T-helper 2 cell treated with Interferon-gamma antibody and Interleukin-4, amounts not matched to agents 100 ng/mL and 5 ng/mL, for 36 hours (primary cell): ENCODE measurements around the gene CDC123. TPM values are rescaled to one million over a fixed set of nuclear protein-coding genes. Genes with fewer than 3 reads are reported as not detected.
"Not testable (repeated sequence)": the region's sequence is repeated elsewhere in the genome, so short reads cannot be mapped to it uniquely, and the experiment has no call there.

Source experiments
- intact Hi-C: fragments of 100-400 bp; cut with micrococcal nuclease; formaldehyde crosslinking; loops from one replicate; pipeline ENCODE4 v1.15.1; 2023
- total RNA-seq: library from RNA; stranded (reverse); gene quantifications from 2 replicates; pipeline ENCODE4 v1.2.3, GENCODE V29; 2022

Gene CDC123, protein sequence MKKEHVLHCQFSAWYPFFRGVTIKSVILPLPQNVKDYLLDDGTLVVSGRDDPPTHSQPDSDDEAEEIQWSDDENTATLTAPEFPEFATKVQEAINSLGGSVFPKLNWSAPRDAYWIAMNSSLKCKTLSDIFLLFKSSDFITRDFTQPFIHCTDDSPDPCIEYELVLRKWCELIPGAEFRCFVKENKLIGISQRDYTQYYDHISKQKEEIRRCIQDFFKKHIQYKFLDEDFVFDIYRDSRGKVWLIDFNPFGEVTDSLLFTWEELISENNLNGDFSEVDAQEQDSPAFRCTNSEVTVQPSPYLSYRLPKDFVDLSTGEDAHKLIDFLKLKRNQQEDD
- total RNA-seq = 102 and 104 TPM in 2 replicates

DNA sequence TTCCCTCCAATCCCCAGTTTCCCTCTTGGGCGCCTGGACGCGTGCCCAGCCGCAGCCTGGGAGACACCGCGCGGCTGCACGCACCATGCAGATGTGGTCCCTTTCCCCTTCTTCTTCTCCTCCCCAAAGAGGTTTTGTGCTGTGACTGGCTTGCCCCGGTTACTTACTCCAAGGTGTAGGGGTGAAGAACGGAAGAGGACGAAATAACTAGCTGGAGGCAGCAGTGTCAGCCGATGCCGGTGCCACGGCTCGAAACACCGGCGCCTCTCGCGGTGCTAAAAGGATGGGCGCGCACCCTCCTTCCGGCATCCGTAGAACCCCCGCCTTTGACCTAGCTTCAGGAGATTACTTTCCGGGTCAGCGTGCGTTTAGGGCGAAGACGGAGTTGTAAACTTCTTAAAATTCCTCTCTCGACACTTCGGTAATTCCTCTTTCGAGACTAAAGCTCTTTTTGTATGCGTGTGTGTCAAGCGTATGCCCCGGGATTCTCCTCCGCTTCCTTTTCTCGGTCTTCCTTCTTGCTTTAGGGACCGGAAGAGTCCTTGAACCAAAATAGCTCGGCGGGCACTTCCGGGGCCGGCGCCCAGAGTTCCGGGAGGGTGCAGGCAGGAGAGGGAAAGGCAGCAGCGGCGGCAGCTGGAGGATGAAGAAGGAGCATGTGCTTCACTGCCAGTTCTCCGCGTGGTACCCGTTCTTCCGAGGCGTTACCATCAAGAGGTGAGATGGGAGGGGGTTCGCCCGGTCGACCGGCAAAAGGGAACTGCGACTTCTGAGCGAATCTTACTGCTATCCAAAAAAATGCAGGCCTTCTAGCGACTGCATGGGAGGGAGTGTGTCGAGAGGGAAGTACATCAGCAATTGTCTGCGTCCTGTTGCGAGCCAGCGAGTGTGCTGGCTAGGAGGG, at the start of gene CDC123, which contains the start of gene NUDT5:
CDC123 (plus strand) TSS at position 586 of the 904 bp plus-strand sequence; CDS start at position 644, 58 bp downstream.
NUDT5 (minus strand) TSS at position 289 of the 904 bp plus-strand sequence. CDS start 9,600 bp downstream, outside the sequence.
- intact Hi-C loops = loop anchor here (1.0 to 10.0 kb wide), 7 partner anchors 15 to 906 kb away; partner anchors contain the start of genes CAMK1D, DHTKD1, OPTN and SEC61A2

DNA sequence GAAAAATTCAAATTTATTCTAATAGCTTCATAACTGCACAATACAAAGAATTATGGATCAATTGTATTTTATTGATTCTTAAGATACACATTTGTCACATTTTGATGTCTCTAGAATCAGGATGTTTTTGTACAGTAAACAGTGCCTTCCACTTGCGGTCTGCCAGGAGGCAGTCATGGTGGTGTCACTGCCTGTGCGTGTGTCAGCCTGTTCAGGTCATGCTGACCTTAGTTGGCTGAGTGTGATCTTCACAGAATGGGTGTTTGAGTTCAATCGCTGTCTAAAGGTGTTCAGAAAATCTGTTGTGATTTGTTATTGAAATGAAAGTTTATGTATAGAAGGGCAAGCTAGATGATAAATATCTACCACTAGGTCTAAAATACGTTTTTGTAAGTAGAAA, 45.8 kb upstream of the CDC123 start:
- intact Hi-C loops = no loop called here

DNA sequence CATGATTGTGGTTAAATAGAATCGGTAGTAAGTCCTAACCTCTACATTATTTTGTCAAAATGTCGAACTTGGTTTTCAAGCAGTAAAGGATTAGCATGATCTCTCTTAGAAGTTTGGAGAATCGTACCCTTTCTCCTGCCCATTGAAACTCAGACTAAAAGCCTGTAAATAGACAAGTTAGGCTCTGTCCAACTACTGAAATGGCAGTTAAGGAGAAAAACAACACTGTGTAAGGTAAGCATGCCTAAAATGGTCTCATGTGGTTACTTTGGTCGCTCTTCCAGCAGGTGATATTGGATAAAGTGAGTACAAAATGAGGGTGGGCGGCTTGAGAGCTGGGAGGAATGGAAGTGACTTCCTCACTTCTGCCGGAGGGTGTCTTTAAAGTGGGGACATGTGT, 41.5 kb upstream of the CDC123 start:
- intact Hi-C loops = no loop called here

DNA sequence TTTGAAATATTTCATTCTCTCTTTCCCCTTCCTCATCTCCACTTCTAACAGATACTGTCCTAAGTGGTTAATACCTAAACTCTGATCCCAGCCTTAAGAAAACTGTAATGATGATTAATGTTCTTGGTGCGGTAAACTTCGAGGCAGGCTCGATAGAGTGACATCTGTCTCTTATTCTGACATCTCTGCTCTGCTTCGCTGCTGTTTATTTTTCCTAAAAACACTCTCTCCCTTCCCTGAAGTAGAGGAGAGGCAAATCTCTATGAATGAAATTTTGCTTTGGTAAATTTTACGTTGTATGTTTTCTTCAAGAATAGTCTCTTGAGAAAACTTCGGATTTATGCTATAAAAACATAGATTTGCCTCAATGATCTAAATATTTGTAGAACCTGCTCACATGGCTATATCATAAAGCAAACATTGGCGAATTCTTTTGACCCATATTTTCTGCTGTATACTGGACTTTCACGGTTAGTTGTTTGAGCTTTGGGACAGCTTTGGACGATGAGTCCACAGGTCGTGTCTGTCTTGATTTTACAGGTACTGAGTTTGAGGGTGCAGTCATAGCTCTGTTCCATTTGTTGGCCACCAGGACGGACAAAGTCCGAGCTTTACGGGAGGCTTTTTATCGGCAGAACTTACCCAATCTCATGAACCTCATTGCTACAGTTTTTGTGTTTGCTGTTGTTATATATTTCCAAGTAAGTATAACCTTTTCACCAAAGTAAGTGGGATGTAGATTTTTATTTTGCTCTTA, 39.4 kb upstream of the CDC123 start:
- intact Hi-C loops = no loop called here

DNA sequence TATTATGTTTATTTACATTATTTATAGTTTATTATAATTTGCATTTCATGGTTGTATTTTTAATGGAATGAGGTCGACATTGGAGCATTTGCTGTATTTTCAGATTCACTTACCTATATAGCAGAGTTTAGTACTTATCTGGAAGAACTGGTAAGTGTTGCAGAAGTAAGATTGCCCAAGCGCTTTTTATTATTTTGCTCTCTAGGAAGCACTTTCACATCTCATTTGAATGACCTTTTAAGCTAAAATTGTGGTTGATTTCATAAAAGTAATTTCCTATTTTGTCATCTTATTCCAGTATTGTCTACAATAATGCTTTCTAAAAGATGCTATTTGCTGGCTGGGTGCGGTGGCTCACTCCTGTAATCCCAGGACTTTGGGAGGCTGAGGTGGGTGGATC, 37.9 kb upstream of the CDC123 start:
- intact Hi-C loops = no loop called here

DNA sequence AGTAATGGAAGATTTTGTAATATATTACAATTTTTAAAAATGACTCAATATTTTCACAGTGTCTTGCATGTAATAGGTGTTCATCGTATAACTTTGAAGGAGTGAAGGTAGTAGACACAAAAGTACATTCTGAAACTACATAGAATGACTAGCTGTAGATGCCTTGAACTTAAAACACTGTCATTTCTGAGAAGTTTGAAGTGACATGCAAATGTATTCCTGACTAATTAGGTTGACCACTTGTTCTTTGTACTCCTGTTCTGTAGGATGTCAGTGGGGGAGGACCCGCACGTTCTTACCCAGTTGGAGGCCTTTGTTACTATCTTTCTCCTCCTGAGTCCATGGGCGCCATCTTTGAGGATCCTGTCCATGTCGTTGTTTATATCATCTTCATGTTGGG, 35.3 kb upstream of the CDC123 start:
- intact Hi-C loops = no loop called here

DNA sequence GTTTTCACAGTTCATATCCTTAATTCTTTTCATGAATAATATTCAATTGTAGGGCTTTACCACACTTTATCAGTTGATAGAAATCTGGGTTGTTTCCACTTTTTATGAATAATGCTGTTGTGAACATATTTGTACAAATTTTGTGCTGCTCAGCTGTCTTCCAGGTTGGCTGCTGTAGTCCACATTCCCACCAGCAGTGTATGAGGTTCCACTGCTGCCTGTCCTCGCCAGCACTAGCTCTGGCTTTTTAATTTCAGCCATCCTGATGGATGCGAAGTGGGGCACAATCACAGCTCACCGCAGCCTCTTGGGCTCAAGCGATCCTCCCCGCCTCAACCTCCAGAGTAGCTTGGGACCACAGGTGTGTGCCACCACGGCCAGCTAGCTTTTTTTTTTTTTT, 33.1 kb upstream of the CDC123 start:
- intact Hi-C loops = no loop called here

DNA sequence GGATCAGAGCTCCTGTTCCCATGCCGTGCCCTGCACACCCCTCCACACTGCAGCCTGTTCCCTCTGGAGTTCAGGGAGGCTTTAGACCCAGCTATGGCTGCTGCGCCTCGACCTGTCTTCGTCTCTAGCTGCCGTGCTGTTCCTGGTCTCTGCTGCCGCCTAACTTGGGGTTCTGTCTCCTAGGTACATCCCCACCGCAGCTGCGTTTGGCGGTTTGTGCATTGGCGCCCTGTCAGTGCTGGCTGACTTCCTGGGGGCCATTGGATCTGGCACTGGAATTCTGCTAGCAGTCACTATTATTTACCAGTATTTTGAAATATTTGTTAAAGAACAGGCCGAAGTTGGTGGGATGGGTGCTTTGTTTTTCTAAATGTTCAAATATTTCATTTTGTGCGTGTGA, 31.9 kb upstream of the CDC123 start:
- intact Hi-C loops = no loop called here

DNA sequence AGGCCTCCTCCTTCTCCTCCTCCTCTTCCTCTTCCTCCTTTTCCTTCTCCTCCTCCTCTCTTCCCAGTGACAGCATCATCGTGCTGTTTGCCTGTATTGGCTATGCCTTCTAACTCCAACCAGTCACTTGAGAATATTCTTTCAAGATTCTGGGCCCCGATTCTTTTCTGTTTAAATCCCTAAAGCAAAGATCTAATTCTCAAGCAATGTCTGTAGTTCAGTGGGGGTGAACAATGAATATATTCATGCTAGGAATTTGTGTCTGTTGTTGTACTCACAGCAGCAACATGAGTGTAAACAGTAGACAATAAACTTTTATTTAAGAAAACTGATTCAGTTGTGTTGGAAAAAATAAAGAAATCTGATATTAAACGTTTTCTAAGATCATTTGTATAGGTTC, 31.0 kb upstream of the CDC123 start:
- intact Hi-C loops = no loop called here

DNA sequence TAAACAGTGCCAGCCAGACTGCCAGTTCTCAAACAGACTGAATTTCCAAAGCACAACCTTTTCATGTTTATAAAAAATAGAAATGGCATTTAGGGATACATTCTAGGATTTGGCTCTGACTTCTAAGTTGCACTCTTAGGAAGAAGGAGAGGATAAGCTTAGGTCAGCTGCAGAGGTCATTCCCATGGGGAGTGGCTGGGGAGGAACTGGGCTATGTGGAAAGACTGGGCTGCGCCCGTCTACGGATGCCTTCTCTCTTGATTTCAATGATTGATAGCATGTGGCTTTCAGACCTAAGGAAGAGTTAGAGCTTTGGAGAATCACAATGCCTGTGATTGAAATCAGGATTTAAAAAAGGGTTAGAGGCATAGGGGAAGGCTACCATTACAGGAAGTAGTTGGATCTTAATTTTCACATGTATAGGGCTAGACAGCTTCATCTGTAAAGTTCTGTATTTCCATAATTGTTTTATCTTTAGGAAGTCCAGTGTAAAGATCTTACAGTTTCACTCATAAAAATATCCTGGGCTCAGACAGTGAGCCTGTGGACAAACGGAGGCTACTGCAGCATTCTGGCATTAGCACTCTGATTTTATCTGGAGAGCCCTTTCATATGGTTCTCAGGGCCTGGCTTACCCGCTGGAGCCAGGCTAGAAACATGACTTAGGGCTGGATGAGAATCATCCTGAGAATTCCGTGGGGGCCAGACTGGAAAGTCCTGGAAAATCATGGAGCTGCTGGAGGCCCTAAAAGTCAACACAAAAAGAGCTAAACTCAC, 29.8 kb upstream of the CDC123 start:
- intact Hi-C loops = no loop called here

DNA sequence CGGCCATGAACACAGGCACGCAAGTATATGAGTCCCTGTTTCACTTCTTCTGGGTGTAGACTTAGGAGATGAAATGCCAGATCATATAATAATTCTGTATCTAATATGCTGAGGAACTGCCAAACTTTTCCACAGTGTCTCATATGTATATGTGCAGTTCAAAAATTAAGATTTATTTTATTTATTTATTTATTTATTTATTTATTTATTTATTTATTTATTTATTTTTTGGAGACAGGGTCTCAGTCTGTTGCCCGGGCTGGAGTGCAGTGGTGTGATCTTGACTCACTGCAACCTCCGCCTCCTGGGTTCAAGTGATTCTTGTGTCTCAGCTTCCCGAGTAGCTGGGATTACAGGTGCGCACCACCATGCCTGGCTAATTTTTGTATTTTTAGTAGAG, 24.5 kb upstream of the CDC123 start:
- intact Hi-C loops = not testable (repeated sequence)

DNA sequence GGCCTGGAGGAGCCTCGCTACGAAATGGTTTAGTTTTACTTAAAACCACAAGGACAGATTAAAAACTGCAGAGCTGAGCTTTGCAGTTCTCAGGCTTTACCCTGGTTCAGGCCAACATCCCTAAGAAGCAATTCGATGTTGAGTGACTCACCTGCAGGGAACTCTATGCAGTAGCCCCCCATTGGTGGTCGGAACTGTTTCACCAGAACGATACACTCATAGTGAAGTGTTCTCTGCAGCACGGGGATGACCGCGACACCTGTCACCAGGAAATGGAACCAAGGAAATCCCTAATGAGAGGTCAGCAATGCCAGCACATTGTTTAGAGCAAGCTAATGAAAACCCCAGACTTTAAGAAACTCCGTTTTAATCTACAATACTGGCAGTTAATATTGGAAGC, 18.3 kb upstream of the CDC123 start:
- intact Hi-C loops = no loop called here

DNA sequence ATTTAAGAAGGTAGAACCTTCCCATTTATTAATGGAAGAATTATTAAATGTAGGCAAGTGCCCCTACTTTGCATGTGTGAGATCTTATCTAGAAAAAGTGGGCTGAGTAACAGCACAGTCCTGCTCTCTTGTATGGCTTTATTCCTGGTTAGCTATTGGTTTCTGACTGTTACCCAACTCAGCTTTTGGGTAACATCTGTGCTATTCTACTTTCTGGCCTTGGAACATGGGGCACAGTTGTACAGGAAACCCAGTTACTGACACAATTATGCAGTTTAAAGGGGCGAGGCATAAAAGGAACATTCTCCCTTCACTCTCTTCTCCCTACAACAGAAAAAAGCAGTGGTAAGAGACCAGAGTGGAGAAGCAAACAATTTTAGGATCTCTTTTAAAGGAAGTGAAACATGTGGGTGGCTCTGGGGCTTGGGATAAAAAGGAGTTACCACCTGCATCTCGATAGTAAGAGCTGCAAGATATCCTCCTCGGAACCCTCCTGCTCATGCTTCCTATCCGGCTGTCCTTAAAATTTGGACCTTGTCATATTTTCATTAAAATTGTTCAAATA, 16.3 kb upstream of the CDC123 start:
- intact Hi-C loops = loop anchor here (5.0 kb wide), 1 partner anchor 137 kb away; the partner anchor contains the start of gene UPF2

DNA sequence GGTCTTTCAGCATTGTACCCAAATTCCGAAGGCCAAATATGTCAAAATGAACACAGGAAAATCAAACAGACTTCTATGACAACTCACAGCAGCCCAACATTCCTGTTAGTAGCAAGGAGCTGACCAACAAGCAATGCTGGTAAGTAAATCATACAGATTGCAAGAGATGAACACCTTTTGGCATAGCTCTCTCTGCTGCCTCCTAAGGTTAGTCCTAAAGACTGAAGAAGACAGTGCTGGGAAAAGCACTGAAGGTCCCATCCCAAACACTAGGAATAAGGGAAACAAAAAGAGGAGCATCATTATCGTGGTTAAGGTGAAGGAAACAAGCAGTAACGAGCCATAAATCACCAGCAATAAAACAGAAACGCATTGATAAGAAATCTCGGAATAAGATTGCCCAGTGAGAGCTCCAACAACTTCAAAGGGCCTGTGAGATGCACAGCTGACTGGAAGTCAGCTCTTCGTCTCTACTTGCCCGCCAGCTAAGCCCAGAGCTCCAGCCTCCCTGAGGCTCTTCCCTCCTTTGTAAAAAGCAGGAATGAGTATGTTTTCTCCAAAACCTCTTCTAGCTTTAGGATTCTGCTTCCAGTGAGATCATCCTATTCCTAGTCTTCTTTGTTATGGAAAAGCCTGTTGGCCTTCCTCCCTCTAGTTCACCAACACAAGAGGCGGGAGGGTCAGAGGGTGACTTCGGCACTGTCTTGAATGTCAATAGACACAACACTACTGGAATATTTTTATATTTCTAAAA, 15.6 kb upstream of the CDC123 start:
- intact Hi-C loops = loop anchor here (5.0 kb wide), 1 partner anchor 138 kb away; the partner anchor contains the start of gene UPF2

DNA sequence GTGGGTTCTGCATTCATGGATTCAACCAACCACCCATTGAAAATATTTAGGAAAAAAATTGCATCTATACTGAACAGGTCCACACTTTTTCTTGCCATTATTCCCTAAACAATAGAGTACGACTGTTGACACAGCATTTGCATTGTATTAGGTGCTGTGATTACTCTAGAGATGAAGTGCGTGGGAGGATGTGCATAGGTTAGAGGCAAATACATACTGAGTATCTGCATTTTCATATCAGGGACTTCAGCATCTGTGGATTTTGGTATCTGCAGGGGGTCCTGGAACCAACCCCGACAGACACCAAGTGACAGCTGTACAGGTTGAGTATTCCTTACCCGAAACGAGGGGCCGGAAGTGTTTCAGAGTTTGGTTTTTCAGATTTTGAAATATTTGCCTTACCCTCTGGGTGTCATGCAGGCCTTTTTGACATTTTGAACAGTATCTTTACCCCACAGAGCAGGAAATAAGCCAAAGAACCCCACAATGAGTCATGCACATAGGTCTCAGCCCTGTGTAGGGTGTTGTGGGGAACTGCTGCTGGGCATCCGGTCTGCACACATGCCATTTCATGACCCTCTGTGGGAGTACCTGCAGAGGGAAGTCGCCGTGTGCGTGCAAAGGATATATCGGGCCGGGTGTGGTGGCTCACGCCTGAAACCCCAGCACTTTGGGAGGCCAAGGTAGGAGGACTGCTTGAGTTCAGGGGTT, 14.8 kb upstream of the CDC123 start:
- intact Hi-C loops = loop anchor here (1.0 to 5.0 kb wide), 2 partner anchors 14 to 139 kb away; partner anchors contain the start of genes NUDT5 and UPF2

DNA sequence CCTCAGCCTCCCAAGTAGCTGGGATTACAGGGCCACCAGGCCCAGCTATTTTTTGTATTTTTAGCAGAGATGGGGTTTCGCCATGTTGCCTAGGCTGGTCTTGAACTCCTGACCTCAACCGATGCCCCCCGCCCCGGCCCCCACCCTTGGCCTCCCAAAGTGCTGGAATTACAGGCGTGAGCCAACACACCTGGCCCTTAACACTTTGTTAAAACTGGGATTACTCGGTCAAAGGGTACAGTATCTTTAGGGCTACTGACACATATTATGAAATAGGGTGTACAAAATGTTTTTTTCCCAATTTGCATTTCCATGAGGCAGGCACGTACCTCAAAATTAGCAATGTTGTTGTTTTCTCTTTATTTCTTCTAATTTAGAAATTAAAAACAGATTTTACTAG, 11.8 kb upstream of the CDC123 start:
- intact Hi-C loops = loop anchor here (5.0 kb wide), 1 partner anchor 142 kb away; the partner anchor contains the start of gene UPF2

DNA sequence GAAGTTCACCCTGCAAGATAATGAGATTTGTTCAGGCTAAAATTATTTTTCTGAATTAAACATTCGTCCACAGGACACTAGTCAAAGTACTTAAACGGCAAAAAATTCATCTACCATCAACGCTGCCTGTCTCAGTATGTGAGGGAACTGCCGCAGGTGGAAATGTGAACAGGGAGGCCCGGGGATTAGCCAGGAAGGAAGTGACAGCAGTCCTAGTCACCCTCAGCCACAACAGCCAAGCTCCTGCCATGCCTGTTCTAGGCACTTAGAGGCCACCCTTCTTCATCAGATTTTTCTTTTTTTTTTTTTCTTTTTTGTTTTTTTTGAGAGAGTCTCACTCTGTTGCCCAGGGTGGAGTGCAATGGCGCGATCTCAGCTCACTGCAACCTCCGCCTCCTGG, 9.7 kb upstream of the CDC123 start:
- intact Hi-C loops = no loop called here

DNA sequence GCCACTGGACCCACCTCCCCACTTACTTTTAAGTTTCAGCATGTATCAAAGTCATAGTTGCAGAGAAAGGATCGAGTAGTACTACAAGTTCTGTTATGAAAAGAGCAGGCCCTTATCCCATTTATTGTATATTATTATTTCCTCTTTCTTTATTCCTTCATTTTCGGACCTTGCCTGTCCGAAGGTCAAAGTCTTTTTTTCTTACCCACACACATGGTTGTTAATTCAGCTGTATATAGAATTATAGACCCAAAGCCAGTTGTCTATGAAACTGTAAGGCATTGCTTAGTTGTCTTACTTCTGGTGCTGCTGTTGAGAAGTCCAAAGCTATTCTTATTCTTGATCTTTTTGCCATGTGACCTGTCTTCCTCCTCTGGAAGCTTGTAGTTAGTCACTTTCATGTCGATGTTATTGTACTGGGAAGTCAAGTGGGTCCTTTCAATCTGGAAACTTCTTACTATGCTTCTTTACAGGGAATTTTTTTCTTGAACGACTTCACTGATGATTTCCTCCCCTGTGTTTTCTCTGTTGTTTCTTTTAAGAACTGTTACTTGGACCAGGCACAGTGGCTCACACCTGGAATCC, 8.6 kb upstream of the CDC123 start:
- intact Hi-C loops = no loop called here
